ENCODE data around the gene RBMS1. TPM values are rescaled to one million over a fixed set of nuclear protein-coding genes. Genes with fewer than 3 reads are reported as not detected.

RBMS1 gene
- total and polyA plus RNA-seq, 7 donors: 4.4 to 91.8 (median 69.2) TPM

GRCh38 chr2:160251569-160251968 is 242.0 kb downstream of the RBMS1 start:
- intact Hi-C loops (cut with DNase I): loop anchor here (5.0 kb wide), 1 partner anchor 811 kb away; no protein-coding TSS in a partner anchor
- no peaks in the 10 kb centered on the region for H3K9me3 ChIP-seq
- no peak for DNase-seq
- peaks cover 0 to 22% (median 9%) of the 10 kb centered on the region in 4 donors for H3K4me1 ChIP-seq
- H3K4me3 ChIP-seq: no peak overlapping the region
- no peak overlapping the region for H3K27ac ChIP-seq
- no peaks in the 10 kb centered on the region for H3K27me3 ChIP-seq
- TF ChIP-seq POLR2AphosphoS5 (IDR thresholded peaks at IDR 0.05) (no peak), EP300 (IDR thresholded peaks at IDR 0.05) (no peak), POLR2A (IDR thresholded peaks at IDR 0.05) (no peak)
- TF ChIP-seq, protein P1, sequence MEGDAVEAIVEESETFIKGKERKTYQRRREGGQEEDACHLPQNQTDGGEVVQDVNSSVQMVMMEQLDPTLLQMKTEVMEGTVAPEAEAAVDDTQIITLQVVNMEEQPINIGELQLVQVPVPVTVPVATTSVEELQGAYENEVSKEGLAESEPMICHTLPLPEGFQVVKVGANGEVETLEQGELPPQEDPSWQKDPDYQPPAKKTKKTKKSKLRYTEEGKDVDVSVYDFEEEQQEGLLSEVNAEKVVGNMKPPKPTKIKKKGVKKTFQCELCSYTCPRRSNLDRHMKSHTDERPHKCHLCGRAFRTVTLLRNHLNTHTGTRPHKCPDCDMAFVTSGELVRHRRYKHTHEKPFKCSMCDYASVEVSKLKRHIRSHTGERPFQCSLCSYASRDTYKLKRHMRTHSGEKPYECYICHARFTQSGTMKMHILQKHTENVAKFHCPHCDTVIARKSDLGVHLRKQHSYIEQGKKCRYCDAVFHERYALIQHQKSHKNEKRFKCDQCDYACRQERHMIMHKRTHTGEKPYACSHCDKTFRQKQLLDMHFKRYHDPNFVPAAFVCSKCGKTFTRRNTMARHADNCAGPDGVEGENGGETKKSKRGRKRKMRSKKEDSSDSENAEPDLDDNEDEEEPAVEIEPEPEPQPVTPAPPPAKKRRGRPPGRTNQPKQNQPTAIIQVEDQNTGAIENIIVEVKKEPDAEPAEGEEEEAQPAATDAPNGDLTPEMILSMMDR (IDR thresholded peaks at IDR 0.05): no peak
- no peaks in the 10 kb centered on the region for H3K36me3 ChIP-seq

DNA sequence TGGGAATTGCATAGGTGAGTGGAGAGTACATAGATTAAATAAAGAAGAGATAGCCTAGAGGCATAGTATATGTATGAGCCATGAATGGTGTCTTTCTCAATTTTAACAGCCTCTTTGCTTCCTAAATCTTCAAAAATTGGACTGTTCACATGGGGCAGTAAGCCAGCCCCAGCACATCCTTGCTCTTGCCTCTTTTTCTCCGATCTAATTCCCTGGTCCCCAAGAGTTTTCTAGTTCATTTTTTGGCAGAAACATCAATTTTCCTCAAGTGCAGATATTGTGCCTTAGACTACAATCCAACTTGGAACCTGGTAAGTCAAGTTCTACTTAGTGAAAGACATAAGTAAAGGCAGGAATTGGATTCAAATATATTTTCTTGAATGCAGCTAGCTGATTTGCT is 243.7 kb downstream of the RBMS1 start:
- 92 to 95% methylated on average over 1 of the region's 1 CpG for WGBS, 2 donors
- intact Hi-C loops (cut with DNase I): loop anchor here (5.0 to 10.0 kb wide), 2 partner anchors 125 to 812 kb away; no protein-coding TSS in a partner anchor

GRCh38 chr2:160247296-160248035 is 246.1 kb downstream of the RBMS1 start:
- intact Hi-C loops (cut with DNase I): loop anchor here (10.0 kb wide), 1 partner anchor 123 kb away; no protein-coding TSS in a partner anchor
- Histone ChIP-seq H3K4me1 (peaks cover 0 to 26% (median 11%) of the 10 kb centered on the region in 4 donors), H3K4me3 (no peak overlapping the region), H3K27me3 (no peaks in the 10 kb centered on the region), H3K27ac (no peak overlapping the region), H3K9me3 (no peaks in the 10 kb centered on the region), H3K36me3 (no peaks in the 10 kb centered on the region)
- no peak for DNase-seq
- 82 to 92% methylated on average over 6 of the region's 6 CpGs for WGBS, 2 donors
- TF ChIP-seq POLR2AphosphoS5 (IDR thresholded peaks at IDR 0.05) (no peak), EP300 (IDR thresholded peaks at IDR 0.05) (no peak), POLR2A (IDR thresholded peaks at IDR 0.05) (no peak)
- TF ChIP-seq, protein P1 (IDR thresholded peaks at IDR 0.05): no peak

More for the DNA sequence above, 243.7 kb downstream of the RBMS1 start:
- Histone ChIP-seq H3K9me3 (no peaks in the 10 kb centered on the region), H3K27ac (no peak overlapping the region), H3K27me3 (no peaks in the 10 kb centered on the region), H3K36me3 (no peaks in the 10 kb centered on the region), H3K4me3 (no peak overlapping the region), H3K4me1 (peaks cover 0 to 22% (median 9%) of the 10 kb centered on the region in 4 donors)
- TF ChIP-seq POLR2A (IDR thresholded peaks at IDR 0.05) (no peak), POLR2AphosphoS5 (IDR thresholded peaks at IDR 0.05) (no peak), EP300 (IDR thresholded peaks at IDR 0.05) (no peak)
- TF ChIP-seq, protein P1 (IDR thresholded peaks at IDR 0.05): no peak
- no peak for DNase-seq

DNA sequence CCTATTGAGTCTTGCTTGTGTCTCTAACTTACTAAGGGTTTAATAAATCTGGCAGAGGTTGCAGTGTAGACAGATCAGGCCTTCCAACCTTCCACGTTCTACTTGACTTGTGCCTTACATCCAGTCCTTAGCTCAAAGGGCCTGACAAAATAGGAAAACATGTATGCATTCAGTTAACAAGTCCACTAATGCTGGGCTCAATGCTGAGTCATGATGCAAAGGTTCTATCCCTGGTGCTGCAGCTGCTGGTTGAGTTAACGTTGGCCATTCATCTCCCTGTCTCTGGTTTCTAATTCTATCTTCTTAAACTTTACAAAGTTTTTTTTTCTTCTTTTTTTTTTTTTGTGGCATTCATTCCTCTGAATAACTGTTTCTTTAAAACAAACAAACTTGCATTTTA is 247.3 kb downstream of the RBMS1 start:
- DNase-seq: no peak
- WGBS, 2 donors: 89 to 92% methylated on average over 2 of the region's 2 CpGs
- TF ChIP-seq, protein P1 (IDR thresholded peaks at IDR 0.05): no peak
- TF ChIP-seq EP300 (IDR thresholded peaks at IDR 0.05): no peak
- no peak for TF ChIP-seq POLR2A (IDR thresholded peaks at IDR 0.05)
- TF ChIP-seq POLR2AphosphoS5 (IDR thresholded peaks at IDR 0.05): no peak

More for the DNA sequence above, 247.3 kb downstream of the RBMS1 start:
- Histone ChIP-seq H3K9me3 (no peaks in the 10 kb centered on the region), H3K27ac (no peak overlapping the region), H3K27me3 (no peaks in the 10 kb centered on the region), H3K4me3 (no peak overlapping the region), H3K36me3 (no peaks in the 10 kb centered on the region), H3K4me1 (peaks cover 0 to 27% (median 8%) of the 10 kb centered on the region in 4 donors)
- intact Hi-C loops (cut with DNase I): loop anchor here (10.0 kb wide), 1 partner anchor 122 kb away; no protein-coding TSS in a partner anchor

Measured in sigmoid colon (tissue), 7 donors.